B cell (primary cell): Measurements from ENCODE around the gene TLR9.

Experiments used
- CTCF ChIP-seq: fragments of 200-600 bp; IDR thresholded peaks from one replicate; pipeline ENCODE4 v1.8.0; 2022; ENCODE audit warnings: antibody characterized with exemption, mild to moderate bottlenecking
- EZH2 ChIP-seq: IDR thresholded peaks from 2 replicates; pipeline ENCODE4 v1.6.1; 2012; ENCODE audit warnings: borderline replicate concordance, low read depth, mild to moderate bottlenecking, moderate library complexity, low read length; ENCODE audit not compliant: insufficient read depth, poor library complexity, severe bottlenecking

GRCh38 chr3:52210550-52211046 lies 14.8 kb downstream of the TLR9 start:
- no peak for TF ChIP-seq CTCF
- no peak for TF ChIP-seq EZH2
